Astrocyte (in vitro differentiated cells and primary cell): ENCODE results near the gene OR13J1. TPM values are rescaled to one million over a fixed set of nuclear protein-coding genes. Genes with fewer than 3 reads are reported as not detected.

ENCODE experiments used
- DNase-seq: peaks from one replicate; pipeline ENCODE4 v3.0.0-alpha.2; 2010; ENCODE audit warnings: low read depth
- FAIRE-seq: peaks from 2 replicates; lab custom pipeline; 2011; peaks lifted over from hg19 to GRCh38; lab: Jason Lieb, UNC
- H2AFZ ChIP-seq: 2 replicates; pipeline ENCODE4 v1.6.0; 2012; ENCODE audit warnings: low read depth, low read length, inconsistent platforms
- H3K27ac ChIP-seq: 2 replicates; pipeline ENCODE4 v1.5.1; 2011; ENCODE audit warnings: low read depth, low read length, inconsistent platforms
- H3K27me3 ChIP-seq: 2 replicates; pipeline ENCODE4 v1.6.0; 2011; ENCODE audit warnings: low read length, inconsistent platforms; ENCODE audit not compliant: insufficient read depth
- H3K36me3 ChIP-seq: 2 replicates; pipeline ENCODE4 v1.5.1; 2011; ENCODE audit warnings: low read length, inconsistent platforms; ENCODE audit not compliant: insufficient read depth
- H3K4me1 ChIP-seq: 2 replicates; pipeline ENCODE4 v1.5.1; 2011; ENCODE audit warnings: low read length, inconsistent platforms; ENCODE audit not compliant: insufficient read depth
- H3K4me2 ChIP-seq: 2 replicates; pipeline ENCODE4 v1.6.0; 2012; ENCODE audit warnings: low read length, inconsistent platforms
- H3K4me3 ChIP-seq: 2 replicates; pipeline ENCODE4 v1.5.1; 2011; ENCODE audit warnings: low read depth, mild to moderate bottlenecking, low read length, inconsistent platforms; ENCODE audit not compliant: insufficient read depth
- H3K79me2 ChIP-seq: 2 replicates; pipeline ENCODE4 v1.6.0; 2012; ENCODE audit warnings: mild to moderate bottlenecking, low read length, inconsistent platforms; ENCODE audit not compliant: insufficient read depth
- H3K9ac ChIP-seq: 2 replicates; pipeline ENCODE4 v1.6.0; 2012; ENCODE audit warnings: mild to moderate bottlenecking, low read length, inconsistent platforms
- H3K9me3 ChIP-seq: 2 replicates; pipeline ENCODE4 v1.5.1; 2012; ENCODE audit warnings: low read depth, mild to moderate bottlenecking, low read length, inconsistent platforms; ENCODE audit not compliant: insufficient read depth
- H4K20me1 ChIP-seq: 2 replicates; pipeline ENCODE4 v1.6.0; 2012; ENCODE audit warnings: low read length, inconsistent platforms; ENCODE audit not compliant: insufficient read depth
- H3K27ac Mint-ChIP-seq: one replicate; pipeline ENCODE4 v1.8.0; 2021; ENCODE audit warnings: mild to moderate bottlenecking, mixed read lengths; ENCODE audit not compliant: unreplicated experiment
- H3K27me3 Mint-ChIP-seq: one replicate; pipeline ENCODE4 v1.8.0; 2021; ENCODE audit warnings: low read depth, mixed read lengths; ENCODE audit not compliant: unreplicated experiment
- H3K36me3 Mint-ChIP-seq: one replicate; pipeline ENCODE4 v1.8.0; 2021; ENCODE audit warnings: low read depth, mixed read lengths; ENCODE audit not compliant: unreplicated experiment
- H3K4me1 Mint-ChIP-seq: one replicate; pipeline ENCODE4 v1.8.0; 2021; ENCODE audit warnings: low read depth, mixed read lengths; ENCODE audit not compliant: unreplicated experiment
- H3K4me3 Mint-ChIP-seq: one replicate; pipeline ENCODE4 v1.8.0; 2021; ENCODE audit warnings: mild to moderate bottlenecking, moderate library complexity, mixed read lengths; ENCODE audit not compliant: unreplicated experiment
- H3K9me3 Mint-ChIP-seq: one replicate; pipeline ENCODE4 v1.8.0; 2021; ENCODE audit warnings: mild to moderate bottlenecking, mixed read lengths; ENCODE audit not compliant: unreplicated experiment
- EZH2 ChIP-seq: IDR thresholded peaks from 2 replicates; pipeline ENCODE4 v1.6.1; 2012; ENCODE audit warnings: mild to moderate bottlenecking, low read length, inconsistent platforms; ENCODE audit not compliant: insufficient read depth
- total RNA-seq: library from RNA; stranded (reverse); gene quantifications from 2 replicates; pipeline ENCODE4 v1.2.1, GENCODE V29; 2021
- TF ChIP-seq, protein P1 (sequence below): IDR thresholded peaks from 2 replicates; pipeline ENCODE4 v1.5.1; 2011; ENCODE audit warnings: low read depth, mild to moderate bottlenecking, inconsistent platforms, low read length, moderate library complexity; ENCODE audit not compliant: insufficient read depth

Gene OR13J1
- total RNA-seq, 1 donor from 2014 or later: not detected

DNA sequence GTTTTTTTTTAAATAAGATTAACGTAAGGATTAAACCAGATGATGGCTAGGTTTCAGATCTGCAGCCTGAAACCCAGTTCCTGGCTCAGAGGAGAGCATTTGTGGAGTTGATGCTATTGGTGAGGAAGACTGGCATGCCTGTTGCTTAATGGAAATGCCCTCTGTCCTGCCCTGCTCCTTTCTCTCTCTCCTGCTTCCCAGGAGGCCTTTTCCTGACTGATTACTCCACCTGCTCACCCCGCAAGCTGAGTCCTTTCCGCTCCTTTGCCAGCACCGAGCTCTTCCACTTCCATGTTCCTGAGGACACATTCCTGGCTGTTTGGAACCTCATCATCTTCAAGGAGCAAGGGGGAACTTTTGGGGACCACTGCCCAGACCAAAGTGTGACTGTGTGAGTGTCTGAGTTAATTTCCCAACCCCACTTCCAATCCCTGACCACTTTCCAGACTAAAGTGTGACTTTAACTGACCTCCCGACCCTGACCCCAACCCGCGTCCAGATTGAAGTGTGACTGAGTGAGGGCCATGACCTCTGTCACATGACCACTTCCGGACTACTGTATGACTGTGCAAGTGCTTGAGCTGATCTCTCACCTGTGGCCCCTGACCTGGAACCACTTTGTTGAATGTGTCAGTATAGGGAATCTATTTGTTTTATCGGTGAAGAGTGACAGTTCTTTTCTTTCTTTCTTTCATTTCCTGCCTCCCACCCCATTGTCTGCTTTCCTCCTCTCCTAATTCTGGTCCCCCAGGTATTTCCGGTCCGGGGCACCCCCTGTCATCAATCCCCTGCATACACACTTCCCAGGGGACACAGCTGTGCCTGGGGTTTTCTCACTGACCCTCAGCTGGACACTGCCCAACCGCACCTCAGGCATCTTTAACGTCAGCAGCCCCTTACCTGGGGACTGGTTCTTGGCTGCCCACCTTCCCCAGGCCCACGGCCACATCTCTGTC lies 35.7 kb downstream of the OR13J1 start:
- DNase-seq (no peak), FAIRE-seq (no peak)
- no peaks in the 10 kb centered on the region for H3K9me3 ChIP-seq
- Mint-ChIP-seq H3K4me1 (peaks cover 12% of the 10 kb centered on the region), H3K36me3 (peaks cover 8% of the 10 kb centered on the region), H3K4me3 (no peak overlapping the region), H3K27me3 (peaks cover 23% of the 10 kb centered on the region), H3K9me3 (peaks cover 4% of the 10 kb centered on the region), H3K27ac (no peak overlapping the region)
- H3K4me1 ChIP-seq: peaks cover 9% of the 10 kb centered on the region
- TF ChIP-seq, protein P1, sequence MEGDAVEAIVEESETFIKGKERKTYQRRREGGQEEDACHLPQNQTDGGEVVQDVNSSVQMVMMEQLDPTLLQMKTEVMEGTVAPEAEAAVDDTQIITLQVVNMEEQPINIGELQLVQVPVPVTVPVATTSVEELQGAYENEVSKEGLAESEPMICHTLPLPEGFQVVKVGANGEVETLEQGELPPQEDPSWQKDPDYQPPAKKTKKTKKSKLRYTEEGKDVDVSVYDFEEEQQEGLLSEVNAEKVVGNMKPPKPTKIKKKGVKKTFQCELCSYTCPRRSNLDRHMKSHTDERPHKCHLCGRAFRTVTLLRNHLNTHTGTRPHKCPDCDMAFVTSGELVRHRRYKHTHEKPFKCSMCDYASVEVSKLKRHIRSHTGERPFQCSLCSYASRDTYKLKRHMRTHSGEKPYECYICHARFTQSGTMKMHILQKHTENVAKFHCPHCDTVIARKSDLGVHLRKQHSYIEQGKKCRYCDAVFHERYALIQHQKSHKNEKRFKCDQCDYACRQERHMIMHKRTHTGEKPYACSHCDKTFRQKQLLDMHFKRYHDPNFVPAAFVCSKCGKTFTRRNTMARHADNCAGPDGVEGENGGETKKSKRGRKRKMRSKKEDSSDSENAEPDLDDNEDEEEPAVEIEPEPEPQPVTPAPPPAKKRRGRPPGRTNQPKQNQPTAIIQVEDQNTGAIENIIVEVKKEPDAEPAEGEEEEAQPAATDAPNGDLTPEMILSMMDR: no peak
- H3K79me2 ChIP-seq: no peaks in the 10 kb centered on the region
- H3K4me2 ChIP-seq: no peak overlapping the region
- no peak overlapping the region for H3K27ac ChIP-seq
- H3K9ac ChIP-seq: no peak overlapping the region
- no peaks in the 10 kb centered on the region for H3K27me3 ChIP-seq
- H4K20me1 ChIP-seq: no peaks in the 10 kb centered on the region
- no peak overlapping the region for H2AFZ ChIP-seq
- no peaks in the 10 kb centered on the region for H3K36me3 ChIP-seq
- no peak overlapping the region for H3K4me3 ChIP-seq

DNA sequence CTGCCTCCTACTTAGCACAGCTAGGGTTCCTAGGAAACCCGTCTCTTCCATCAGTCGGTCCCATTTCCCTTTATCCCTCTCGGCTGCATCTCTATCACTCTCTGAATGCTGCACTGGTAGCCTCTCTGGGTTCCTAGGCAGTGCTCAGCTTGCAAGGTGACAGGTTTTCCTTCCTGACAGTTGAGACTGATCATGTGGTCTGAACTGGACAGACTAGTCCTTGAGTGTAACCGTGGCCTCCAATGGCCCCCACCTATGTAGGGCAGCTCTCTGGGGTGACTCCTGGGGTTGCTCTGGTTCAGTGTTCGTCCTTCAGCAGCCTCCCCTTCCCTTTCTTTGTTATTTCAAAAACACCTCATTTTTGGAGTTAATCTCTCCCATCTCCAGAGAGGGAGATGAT lies 37.4 kb downstream of the OR13J1 start:
- Histone ChIP-seq H2AFZ (no peak overlapping the region), H3K27me3 (no peaks in the 10 kb centered on the region), H3K4me3 (no peak overlapping the region), H3K27ac (no peak overlapping the region), H3K36me3 (no peaks in the 10 kb centered on the region), H3K79me2 (no peaks in the 10 kb centered on the region), H4K20me1 (no peaks in the 10 kb centered on the region), H3K9me3 (no peaks in the 10 kb centered on the region), H3K4me2 (no peak overlapping the region), H3K4me1 (peaks cover 16% of the 10 kb centered on the region), H3K9ac (no peak overlapping the region)
- TF ChIP-seq, protein P1: no peak
- TF ChIP-seq EZH2: no peak
- Mint-ChIP-seq H3K9me3 (peaks cover 4% of the 10 kb centered on the region), H3K27ac (no peak overlapping the region), H3K27me3 (peaks cover 8% of the 10 kb centered on the region), H3K4me1 (peaks cover 12% of the 10 kb centered on the region), H3K36me3 (peaks cover 6% of the 10 kb centered on the region), H3K4me3 (no peak overlapping the region)
- no peak for FAIRE-seq
- no peak for DNase-seq

DNA sequence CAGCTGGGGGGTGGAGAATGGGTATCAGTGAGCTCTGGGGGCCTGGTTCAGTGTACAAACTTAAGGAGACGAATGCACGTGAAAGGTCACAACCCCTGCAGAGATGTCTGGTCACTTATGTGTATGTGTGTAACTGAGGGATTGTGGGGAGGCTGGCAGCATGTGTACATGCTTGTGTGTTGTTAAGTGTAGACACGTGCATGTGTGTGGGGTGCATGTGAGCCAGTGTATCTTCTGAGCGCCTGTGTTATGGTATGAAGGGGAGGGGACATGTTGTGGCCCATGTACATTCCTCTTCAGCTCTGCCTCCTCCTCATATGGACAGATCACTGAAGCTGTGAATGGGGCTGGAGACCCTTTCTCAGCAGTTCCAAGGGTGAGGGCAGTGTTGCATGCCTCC lies 39.2 kb downstream of the OR13J1 start:
- H3K9me3 Mint-ChIP-seq: peaks cover 2% of the 10 kb centered on the region
- FAIRE-seq: no peak

More for the DNA sequence above, 39.2 kb downstream of the OR13J1 start:
- DNase-seq: no peak
- Mint-ChIP-seq H3K27me3 (peaks cover 6% of the 10 kb centered on the region), H3K4me1 (peaks cover 14% of the 10 kb centered on the region), H3K36me3 (peaks cover 6% of the 10 kb centered on the region), H3K4me3 (no peak overlapping the region), H3K27ac (no peak overlapping the region)
- no peak overlapping the region for H3K4me2 ChIP-seq
- no peaks in the 10 kb centered on the region for H3K79me2 ChIP-seq
- TF ChIP-seq, protein P1: no peak
- TF ChIP-seq EZH2: no peak
- peaks cover 16% of the 10 kb centered on the region for H3K4me1 ChIP-seq
- no peak overlapping the region for H2AFZ ChIP-seq
- no peaks in the 10 kb centered on the region for H4K20me1 ChIP-seq
- no peaks in the 10 kb centered on the region for H3K36me3 ChIP-seq
- H3K27ac ChIP-seq: no peak overlapping the region
- no peak overlapping the region for H3K4me3 ChIP-seq
- no peak overlapping the region for H3K9ac ChIP-seq
- H3K9me3 ChIP-seq: no peaks in the 10 kb centered on the region
- H3K27me3 ChIP-seq: no peaks in the 10 kb centered on the region
